Left ventricle myocardium inferior (tissue), 1 donor: Measurements from ENCODE around the gene NLRC5. TPM values are rescaled to one million over a fixed set of nuclear protein-coding genes. Genes with fewer than 3 reads are reported as not detected.

Source experiments
- DNase-seq: peaks from one replicate; pipeline ENCODE4 v3.0.0-alpha.2; 2020
- H3K27ac ChIP-seq: fragments of 200-600 bp; replicated peaks from 2 replicates; pipeline ENCODE4 v1.8.0; 2021
- H3K27me3 ChIP-seq: fragments of 200-600 bp; 2 replicates; pipeline ENCODE4 v1.8.0; 2021; ENCODE audit warnings: low read depth
- H3K36me3 ChIP-seq: fragments of 200-600 bp; 2 replicates; pipeline ENCODE4 v1.8.0; 2021
- H3K4me1 ChIP-seq: fragments of 200-600 bp; 2 replicates; pipeline ENCODE4 v1.8.0; 2021
- H3K4me3 ChIP-seq: fragments of 200-600 bp; 2 replicates; pipeline ENCODE4 v1.8.0; 2021; ENCODE audit warnings: mild to moderate bottlenecking, moderate library complexity
- H3K9me3 ChIP-seq: fragments of 200-600 bp; replicated peaks from 2 replicates; pipeline ENCODE4 v1.8.0; 2021
- intact Hi-C: fragments of 100-400 bp; cut with micrococcal nuclease; formaldehyde crosslinking; loops from one replicate; pipeline ENCODE4 v1.11.0; 2022
- total RNA-seq: library from RNA; stranded (reverse); fragmentation: NEBNext Ultra II Directional; extraction: Animal tissue kit (Norgen Biotek cat#: 25700); gene quantifications from one replicate; pipeline ENCODE4 v1.2.1, GENCODE V29; 2021
- TF ChIP-seq, protein P1 (sequence below): fragments of 200-600 bp; IDR thresholded peaks from 2 replicates; pipeline ENCODE4 v1.8.0; 2021; ENCODE audit warnings: antibody characterized with exemption, mild to moderate bottlenecking, borderline replicate concordance
- donor health status: DM: no; HTN: yes; CAD: no; lungs with severe emphysema.

NLRC5 gene
- total RNA-seq, 1 donor from 2014 or later = 6.6 TPM

DNA sequence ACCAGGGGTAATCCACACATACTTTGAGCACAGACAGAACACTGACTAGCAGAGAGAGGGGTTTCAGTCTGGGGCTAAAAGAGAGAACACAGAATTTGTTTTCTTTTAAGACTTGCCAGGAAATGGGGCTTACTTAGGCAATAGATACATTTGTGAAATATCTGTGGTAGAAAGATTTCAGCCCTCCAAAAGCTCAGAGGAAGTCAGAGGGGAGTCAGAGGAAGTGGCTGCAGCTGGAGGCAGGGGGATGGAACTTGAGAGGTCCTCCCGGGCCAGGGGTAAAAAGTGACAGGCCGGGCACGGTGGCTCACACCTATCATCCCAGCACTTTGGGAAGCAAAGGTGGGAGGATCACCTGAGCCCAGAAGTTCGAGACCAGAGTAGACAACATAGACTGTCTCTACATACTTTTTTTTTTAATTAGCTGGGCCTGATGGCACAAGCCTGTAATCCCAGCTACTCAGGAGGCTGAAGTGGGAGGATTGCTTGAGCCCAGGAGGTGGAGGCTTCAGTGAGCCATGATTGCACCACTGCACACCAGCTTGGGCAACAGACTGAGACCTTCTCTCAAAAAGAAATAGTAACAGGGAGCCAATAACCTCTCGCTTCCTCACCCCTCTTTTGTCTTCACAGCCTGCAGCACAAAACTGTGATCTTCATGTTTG is 49.9 kb downstream of the NLRC5 start:
- Histone ChIP-seq H3K36me3 (peaks cover 22% of the 10 kb centered on the region), H3K27ac (peak overlapping the region; percentile 16)

DNA sequence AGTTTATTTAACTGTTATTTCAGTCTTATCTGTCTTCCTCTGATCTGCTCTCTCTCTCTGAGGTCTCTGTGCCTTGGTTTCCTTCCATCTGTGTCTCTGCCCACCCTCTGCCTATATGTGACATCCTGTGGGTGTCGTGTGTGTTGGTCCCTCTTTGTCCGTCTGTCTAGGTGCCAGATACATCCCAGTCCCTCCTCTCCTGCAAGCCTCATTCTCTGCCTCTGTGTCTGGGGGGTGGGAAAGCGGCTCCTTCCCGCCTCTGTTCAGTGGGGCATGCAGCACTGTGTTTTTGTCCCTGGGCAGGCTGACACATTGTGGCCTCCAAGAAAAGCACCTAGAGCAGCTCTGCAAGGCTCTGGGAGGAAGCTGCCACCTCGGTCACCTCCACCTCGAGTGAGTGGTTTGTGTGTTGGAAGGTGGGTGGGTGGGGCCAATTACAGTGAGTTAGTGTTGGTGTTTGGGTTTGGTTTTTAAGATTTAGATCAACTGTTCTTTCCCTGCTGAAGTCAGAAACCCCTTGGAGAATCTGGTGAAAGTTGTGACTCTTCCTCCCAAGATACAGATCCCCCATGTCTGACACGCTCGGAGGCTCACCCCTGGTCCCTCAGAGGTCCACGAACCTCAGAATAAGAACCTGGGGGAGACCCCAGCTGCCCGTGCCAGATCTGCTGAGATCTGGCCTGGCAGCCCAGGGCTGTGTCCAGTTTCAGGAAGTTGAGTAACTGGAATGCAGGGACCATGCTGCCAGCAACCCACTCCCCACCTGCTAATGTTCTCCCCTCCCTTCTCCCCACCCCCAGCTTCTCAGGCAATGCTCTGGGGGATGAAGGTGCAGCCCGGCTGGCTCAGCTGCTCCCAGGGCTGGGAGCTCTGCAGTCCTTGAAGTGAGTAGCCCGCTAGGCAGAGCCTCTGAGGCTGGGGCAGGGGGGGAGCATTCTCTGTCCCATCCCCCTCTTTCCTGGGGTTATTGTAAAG is 52.1 kb downstream of the NLRC5 start:
- peak overlapping the region; percentile 16 for H3K27ac ChIP-seq
- intact Hi-C loops = loop anchor here (10.0 kb wide), 1 partner anchor 177 kb away; the partner anchor contains the start of gene SLC12A3
- peaks cover 10% of the 10 kb centered on the region for H3K36me3 ChIP-seq
- no peak for DNase-seq
- H3K27me3 ChIP-seq = no peaks in the 10 kb centered on the region
- H3K4me3 ChIP-seq = no peak overlapping the region
- H3K9me3 ChIP-seq = no peaks in the 10 kb centered on the region
- TF ChIP-seq, protein P1, sequence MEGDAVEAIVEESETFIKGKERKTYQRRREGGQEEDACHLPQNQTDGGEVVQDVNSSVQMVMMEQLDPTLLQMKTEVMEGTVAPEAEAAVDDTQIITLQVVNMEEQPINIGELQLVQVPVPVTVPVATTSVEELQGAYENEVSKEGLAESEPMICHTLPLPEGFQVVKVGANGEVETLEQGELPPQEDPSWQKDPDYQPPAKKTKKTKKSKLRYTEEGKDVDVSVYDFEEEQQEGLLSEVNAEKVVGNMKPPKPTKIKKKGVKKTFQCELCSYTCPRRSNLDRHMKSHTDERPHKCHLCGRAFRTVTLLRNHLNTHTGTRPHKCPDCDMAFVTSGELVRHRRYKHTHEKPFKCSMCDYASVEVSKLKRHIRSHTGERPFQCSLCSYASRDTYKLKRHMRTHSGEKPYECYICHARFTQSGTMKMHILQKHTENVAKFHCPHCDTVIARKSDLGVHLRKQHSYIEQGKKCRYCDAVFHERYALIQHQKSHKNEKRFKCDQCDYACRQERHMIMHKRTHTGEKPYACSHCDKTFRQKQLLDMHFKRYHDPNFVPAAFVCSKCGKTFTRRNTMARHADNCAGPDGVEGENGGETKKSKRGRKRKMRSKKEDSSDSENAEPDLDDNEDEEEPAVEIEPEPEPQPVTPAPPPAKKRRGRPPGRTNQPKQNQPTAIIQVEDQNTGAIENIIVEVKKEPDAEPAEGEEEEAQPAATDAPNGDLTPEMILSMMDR = no peak
- peaks cover 29% of the 10 kb centered on the region for H3K4me1 ChIP-seq

More for the DNA sequence above, 49.9 kb downstream of the NLRC5 start:
- no peak for DNase-seq
- Histone ChIP-seq H3K4me1 (peaks cover 18% of the 10 kb centered on the region), H3K9me3 (no peaks in the 10 kb centered on the region), H3K4me3 (no peak overlapping the region), H3K27me3 (no peaks in the 10 kb centered on the region)
- intact Hi-C loops = no loop called here
- TF ChIP-seq, protein P1 = no peak

DNA sequence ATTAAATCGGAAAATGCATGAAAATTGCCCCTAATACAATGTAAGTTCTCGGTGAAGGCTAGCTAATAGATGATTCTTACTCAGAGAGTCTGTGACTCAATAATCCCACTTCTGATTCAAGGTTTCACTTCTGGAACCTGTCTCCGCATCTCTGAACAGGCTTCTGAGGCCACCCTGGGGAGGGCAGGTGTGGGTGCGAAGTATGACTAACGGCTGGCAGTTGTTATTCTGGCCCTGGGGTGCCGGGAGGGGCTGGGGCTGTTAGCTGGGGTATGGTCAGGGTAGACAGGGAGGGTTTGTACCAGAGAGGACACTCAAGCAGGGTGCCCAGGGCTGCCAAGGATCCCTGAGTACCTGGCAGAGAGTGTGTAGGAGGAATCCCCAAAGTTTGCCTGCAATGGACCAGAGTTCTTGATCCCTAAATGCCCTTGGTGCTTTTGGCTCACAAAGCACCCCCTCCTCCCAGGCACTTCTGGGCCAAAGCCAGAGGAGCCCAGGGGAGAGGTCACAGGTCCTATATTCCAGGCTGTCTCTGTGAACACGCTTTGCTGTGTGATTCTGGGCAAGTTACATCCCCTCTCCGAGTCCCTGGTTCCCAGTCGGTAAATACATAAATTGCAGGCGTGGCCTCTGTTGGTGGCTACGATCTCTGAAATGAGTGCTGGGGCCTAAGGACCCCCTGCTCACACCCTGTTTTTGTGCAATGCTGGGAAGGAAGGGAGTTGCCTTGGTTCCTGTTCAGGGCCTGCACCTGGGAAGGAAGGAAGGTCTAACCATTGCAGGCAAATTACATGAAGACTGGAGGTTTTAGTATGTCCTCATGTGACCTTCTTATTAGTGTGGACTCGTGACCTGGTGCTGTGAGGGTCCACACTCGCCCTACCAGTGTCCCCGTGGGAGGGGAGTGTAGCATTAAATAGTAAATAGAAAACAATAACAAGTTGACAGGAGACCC is 53.1 kb downstream of the NLRC5 start:
- intact Hi-C loops = loop anchor here (10.0 kb wide), 1 partner anchor 178 kb away; the partner anchor contains the start of gene SLC12A3
- Histone ChIP-seq H3K4me3 (no peak overlapping the region), H3K36me3 (peaks cover 13% of the 10 kb centered on the region), H3K27me3 (no peaks in the 10 kb centered on the region), H3K27ac (peak overlapping the region; percentile 16), H3K9me3 (no peaks in the 10 kb centered on the region), H3K4me1 (peaks cover 29% of the 10 kb centered on the region)
- no peak for DNase-seq
- TF ChIP-seq, protein P1 = no peak

DNA sequence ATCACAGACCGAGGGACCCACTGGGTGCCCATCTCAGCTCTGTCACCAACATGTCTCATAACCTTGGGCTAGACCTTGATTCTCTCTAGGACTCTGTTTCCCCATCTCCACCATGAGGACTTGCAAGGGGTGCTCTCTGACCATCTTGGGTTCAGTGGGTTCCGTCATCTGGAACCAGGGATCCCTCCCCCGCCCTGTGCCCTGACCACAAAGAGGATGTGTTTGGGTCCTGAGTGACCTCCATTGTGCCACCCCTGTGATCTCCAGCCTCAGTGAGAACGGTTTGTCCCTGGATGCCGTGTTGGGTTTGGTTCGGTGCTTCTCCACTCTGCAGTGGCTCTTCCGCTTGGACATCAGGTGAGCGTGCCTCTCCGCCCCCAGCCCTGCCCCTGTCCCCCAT is 53.9 kb downstream of the NLRC5 start:
- H3K9me3 ChIP-seq = no peaks in the 10 kb centered on the region
- no peak overlapping the region for H3K4me3 ChIP-seq
- DNase-seq = no peak
- no peaks in the 10 kb centered on the region for H3K27me3 ChIP-seq
- intact Hi-C loops = loop anchor here (10.0 kb wide), 1 partner anchor 178 kb away; the partner anchor contains the start of gene SLC12A3
- peaks cover 29% of the 10 kb centered on the region for H3K4me1 ChIP-seq
- TF ChIP-seq, protein P1 = no peak
- H3K36me3 ChIP-seq = peaks cover 18% of the 10 kb centered on the region
- no peak overlapping the region for H3K27ac ChIP-seq
